HAP-1 (cell line): ENCODE results near the gene NDUFA11.
A peak's percentile ranks its signal among the peaks of the same experiment; 100 is the strongest.
"Not testable (repeated sequence)": the region's sequence is repeated elsewhere in the genome, so short reads cannot be mapped to it uniquely, and the experiment has no call there.

Source experiments
- DNase-seq, 2 experiments: peaks; one replicate each; pipeline ENCODE4 v3.0.0-alpha.2; 2016 to 2020; ENCODE audit warnings: low spot score in 2 of 2
- H3K27me3 ChIP-seq: fragments of 250-450 bp; sonication (Bioruptor Pico); 2 replicates; pipeline ENCODE4 v1.5.1; 2020; ENCODE audit warnings: low read depth, mild to moderate bottlenecking, moderate library complexity
- H3K36me3 ChIP-seq: fragments of 250-450 bp; sonication (Bioruptor Pico); replicated peaks from 2 replicates; pipeline ENCODE4 v1.5.1; 2020; ENCODE audit warnings: mild to moderate bottlenecking
- H3K4me1 ChIP-seq: fragments of 250-450 bp; sonication (Bioruptor Pico); 2 replicates; pipeline ENCODE4 v1.5.1; 2020; ENCODE audit warnings: mild to moderate bottlenecking
- H3K4me3 ChIP-seq: fragments of 250-450 bp; sonication (Bioruptor Pico); 2 replicates; pipeline ENCODE4 v1.5.1; 2020; ENCODE audit warnings: mild to moderate bottlenecking, moderate library complexity
- H3K9me3 ChIP-seq: fragments of 250-450 bp; sonication (Bioruptor Pico); 2 replicates; pipeline ENCODE4 v1.5.1; 2020; ENCODE audit warnings: mild to moderate bottlenecking, moderate library complexity
- in situ Hi-C: fragments of 300-500 bp; cut with MboI; formaldehyde crosslinking; loops from 3 replicates; pipeline ENCODE4 v1.14.3; 2020; ENCODE audit warnings: low sequenced_read_pairs, inconsistent platforms, mixed read lengths

NDUFA11 gene

DNA sequence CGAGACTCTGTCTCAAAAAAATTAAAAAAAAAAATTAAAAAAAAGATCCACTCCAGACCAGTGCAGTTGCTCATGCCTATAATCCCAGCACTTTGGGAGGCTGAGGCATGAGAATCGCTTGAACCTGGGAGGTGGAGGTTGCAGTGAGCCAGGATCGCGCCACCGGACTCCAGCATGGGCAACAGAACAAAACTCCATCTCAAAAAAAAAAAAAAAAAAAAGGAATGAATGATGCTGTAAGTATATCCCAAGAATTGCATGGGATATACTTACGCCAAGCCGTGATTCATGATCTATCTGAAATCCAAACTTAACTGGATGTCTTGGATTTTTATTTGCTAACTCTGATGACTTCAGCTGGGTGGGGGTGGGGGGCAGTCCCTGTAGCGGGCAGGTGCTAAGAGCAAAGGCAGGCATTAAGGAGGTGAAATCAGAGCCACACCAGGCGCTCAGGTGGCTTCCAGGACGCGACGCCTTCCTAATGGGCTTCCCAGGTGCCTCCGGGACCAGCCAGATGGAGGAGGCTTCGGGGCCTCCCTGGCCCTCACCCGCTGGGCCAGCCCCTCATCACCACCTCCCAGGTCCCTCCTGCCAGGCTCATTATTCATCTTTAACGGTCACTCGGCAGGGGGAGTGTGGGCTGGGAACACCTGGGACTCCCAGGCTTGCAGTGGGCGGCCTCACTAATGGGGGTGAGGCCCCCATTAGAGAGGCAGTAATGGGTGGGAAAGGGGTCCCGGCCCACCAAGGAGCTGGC, 21.9 kb downstream of the NDUFA11 start:
- H3K4me3 ChIP-seq: no peak overlapping the region
- in situ Hi-C loops: no loop called here
- H3K9me3 ChIP-seq: no peaks in the 10 kb centered on the region
- no peaks in the 10 kb centered on the region for H3K27me3 ChIP-seq
- H3K36me3 ChIP-seq: no peaks in the 10 kb centered on the region
- DNase-seq: no peak
- H3K4me1 ChIP-seq: peaks cover 9% of the 10 kb centered on the region

DNA sequence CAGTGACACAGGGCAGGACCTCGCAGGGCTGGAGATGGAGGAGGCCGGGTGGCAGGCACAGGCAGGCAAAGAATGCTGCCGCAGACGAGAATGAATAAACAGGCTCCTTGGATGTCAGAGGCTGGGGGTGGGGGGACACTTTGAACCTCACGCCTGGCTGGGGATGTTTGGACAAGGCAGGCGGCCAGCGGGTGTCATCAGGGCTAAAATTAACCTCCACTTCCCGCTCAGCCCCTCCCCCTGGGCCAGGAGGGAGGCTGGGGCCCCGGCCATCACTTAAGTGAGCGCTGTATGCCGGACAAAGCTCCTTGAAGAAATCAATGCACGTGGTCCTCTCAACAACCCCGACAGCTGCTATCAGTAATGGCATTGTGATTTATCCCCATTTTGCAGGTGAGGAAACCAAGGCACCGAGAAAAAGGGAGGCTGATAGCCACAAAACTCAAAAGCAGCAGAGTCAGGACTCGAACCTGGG, 22.9 kb downstream of the NDUFA11 start:
- no peaks in the 10 kb centered on the region for H3K9me3 ChIP-seq
- no peak overlapping the region for H3K4me3 ChIP-seq
- in situ Hi-C loops: no loop called here
- H3K36me3 ChIP-seq: no peaks in the 10 kb centered on the region
- H3K4me1 ChIP-seq: peaks cover 9% of the 10 kb centered on the region
- DNase-seq: no peak
- H3K27me3 ChIP-seq: no peaks in the 10 kb centered on the region

DNA sequence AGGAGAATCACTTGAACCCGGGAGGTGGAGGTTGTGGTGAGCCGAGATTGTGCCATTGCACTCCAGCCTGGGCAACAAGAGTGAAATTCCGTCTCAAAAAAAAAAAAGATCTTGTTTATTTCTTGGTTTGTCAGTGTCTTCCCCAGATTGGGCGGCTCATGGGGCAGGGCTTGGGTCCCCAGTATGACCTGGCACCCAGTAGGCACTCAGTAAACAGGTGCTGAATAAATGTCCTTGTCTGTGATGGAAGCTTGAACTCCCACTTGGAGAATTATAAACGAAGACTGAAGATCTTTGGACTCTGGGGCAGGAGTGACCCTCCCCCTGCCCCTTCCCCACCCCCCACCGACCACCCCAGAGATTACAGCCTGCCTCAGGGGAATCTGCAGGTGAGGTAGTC, 23.4 kb downstream of the NDUFA11 start:
- Histone ChIP-seq H3K4me1 (peaks cover 9% of the 10 kb centered on the region), H3K36me3 (no peaks in the 10 kb centered on the region), H3K9me3 (no peaks in the 10 kb centered on the region), H3K27me3 (no peaks in the 10 kb centered on the region), H3K4me3 (no peak overlapping the region)
- DNase-seq: no peak
- in situ Hi-C loops: no loop called here

DNA sequence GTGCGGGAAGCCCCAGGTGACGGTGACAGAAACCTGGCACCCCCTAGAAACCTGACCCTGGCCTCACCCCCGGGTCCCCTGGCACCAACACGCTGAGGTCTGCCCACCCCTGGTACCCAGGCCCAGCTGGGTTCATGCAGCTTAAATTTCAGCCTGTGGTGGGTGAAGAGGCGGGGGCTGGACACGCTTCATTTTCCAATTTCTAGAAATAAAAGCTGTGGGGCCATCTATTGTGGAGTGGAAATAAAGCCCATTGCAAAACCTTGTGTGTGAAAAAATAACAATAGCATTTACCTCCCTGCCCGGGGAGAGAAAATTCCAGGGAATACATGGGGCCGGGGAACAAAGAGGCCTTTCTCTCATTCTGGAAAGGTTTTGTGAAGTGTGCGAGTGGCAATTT, 25.7 kb downstream of the NDUFA11 start:
- no peak overlapping the region for H3K4me3 ChIP-seq
- no peaks in the 10 kb centered on the region for H3K36me3 ChIP-seq
- H3K4me1 ChIP-seq: peaks cover 9% of the 10 kb centered on the region
- in situ Hi-C loops: no loop called here
- no peaks in the 10 kb centered on the region for H3K27me3 ChIP-seq
- H3K9me3 ChIP-seq: no peaks in the 10 kb centered on the region
- DNase-seq: peak; percentile 67 to 77

DNA sequence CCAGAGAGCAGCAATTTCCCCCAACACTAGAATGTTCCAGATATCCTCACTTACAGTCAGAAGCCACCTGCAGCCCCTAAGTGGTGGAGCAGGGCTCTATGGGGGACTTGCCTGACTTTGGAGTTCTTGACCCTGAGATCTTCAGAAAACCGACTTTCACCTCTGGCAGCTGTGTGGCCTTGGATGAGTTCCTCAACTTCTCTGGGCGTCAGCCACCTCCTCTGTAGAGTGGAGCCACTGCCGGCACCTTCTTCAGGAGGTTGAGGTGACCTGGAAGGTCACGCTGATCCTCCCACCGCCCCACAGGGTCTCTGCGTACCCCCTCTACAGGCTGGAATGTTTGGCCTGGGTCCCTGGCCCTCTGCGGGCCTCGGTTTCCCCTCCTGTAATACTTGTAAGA, 26.2 kb downstream of the NDUFA11 start:
- in situ Hi-C loops: no loop called here
- Histone ChIP-seq H3K36me3 (no peaks in the 10 kb centered on the region), H3K9me3 (no peaks in the 10 kb centered on the region), H3K27me3 (no peaks in the 10 kb centered on the region), H3K4me3 (no peak overlapping the region), H3K4me1 (peaks cover 9% of the 10 kb centered on the region)
- DNase-seq: no peak

DNA sequence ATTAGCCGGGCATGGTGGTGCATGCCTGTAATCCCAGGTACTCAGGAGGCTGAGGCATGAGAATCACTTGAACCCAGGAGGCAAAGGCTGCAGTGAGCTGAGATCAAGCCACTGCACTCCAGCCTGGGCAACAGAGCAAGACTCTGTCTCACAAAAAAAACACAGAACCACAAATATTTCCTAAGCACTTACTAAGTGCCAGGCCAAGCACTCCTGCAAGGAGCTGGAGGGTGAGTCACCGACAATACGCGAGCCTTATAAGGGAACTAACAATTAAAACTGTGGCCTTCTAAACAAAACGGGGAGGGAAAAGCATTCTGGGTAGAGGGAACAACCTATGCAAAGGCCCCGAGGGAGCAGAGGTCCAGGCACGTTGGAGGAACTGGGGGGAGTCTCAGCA, 29.1 kb downstream of the NDUFA11 start:
- H3K4me3 ChIP-seq, H3K9me3 ChIP-seq, H3K27me3 ChIP-seq, in situ Hi-C loops, H3K36me3 ChIP-seq, H3K4me1 ChIP-seq, DNase-seq: not testable (repeated sequence)

DNA sequence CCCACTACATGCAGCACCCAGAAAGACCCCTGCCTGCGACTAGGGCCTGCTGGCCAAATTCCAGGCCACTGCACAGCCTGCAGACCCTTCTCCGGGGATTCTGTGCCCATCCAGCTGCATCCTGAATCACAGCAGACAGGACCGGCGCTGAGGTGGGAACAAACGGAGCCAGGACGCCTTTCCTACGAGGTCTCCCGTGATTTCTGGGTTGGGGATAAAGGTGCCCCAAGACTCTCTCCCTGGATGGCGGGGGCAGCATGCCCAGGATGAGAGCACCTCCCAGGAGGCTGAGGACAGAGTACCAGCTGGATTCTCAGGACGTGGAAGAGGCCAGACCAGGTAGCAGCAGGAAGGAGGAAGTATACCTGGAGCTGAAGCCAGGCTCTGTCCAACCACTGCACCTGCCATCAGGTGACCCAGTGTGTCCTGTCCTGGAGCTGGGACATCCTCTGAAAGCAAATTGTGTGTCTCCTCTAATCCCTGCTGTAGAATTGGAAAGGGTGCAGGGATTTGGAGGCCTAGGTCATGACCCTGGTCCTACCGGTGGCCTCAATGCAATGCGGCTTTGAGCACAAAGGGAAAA, 29.9 kb downstream of the NDUFA11 start:
- no peaks in the 10 kb centered on the region for H3K36me3 ChIP-seq
- no peaks in the 10 kb centered on the region for H3K27me3 ChIP-seq
- no peak for DNase-seq
- no peaks in the 10 kb centered on the region for H3K9me3 ChIP-seq
- in situ Hi-C loops: no loop called here
- H3K4me1 ChIP-seq: peaks cover 9% of the 10 kb centered on the region
- H3K4me3 ChIP-seq: no peak overlapping the region

DNA sequence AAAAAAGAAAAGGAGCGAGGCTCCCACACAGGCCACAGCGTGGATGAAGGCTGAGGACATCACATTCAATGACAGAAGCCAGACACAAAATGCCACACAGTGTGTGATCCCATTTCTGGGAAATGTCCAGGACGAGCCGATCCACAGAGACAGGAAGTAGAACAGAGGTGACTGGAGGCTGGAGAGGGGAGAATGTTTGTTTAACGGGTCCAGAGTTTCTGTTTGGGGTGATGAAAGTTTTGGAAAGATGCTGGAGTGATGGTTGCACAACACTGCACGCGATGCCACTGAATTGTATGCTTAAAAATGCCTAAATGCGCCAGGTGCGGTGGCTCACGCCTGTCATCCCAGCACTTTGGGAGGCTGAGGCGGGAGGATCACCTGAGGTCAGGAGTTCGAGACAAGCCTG, 32.6 kb downstream of the NDUFA11 start:
- no peaks in the 10 kb centered on the region for H3K4me1 ChIP-seq
- no peak for DNase-seq
- H3K4me3 ChIP-seq: no peak overlapping the region
- H3K27me3 ChIP-seq: no peaks in the 10 kb centered on the region
- H3K9me3 ChIP-seq: no peaks in the 10 kb centered on the region
- in situ Hi-C loops: no loop called here
- no peaks in the 10 kb centered on the region for H3K36me3 ChIP-seq

DNA sequence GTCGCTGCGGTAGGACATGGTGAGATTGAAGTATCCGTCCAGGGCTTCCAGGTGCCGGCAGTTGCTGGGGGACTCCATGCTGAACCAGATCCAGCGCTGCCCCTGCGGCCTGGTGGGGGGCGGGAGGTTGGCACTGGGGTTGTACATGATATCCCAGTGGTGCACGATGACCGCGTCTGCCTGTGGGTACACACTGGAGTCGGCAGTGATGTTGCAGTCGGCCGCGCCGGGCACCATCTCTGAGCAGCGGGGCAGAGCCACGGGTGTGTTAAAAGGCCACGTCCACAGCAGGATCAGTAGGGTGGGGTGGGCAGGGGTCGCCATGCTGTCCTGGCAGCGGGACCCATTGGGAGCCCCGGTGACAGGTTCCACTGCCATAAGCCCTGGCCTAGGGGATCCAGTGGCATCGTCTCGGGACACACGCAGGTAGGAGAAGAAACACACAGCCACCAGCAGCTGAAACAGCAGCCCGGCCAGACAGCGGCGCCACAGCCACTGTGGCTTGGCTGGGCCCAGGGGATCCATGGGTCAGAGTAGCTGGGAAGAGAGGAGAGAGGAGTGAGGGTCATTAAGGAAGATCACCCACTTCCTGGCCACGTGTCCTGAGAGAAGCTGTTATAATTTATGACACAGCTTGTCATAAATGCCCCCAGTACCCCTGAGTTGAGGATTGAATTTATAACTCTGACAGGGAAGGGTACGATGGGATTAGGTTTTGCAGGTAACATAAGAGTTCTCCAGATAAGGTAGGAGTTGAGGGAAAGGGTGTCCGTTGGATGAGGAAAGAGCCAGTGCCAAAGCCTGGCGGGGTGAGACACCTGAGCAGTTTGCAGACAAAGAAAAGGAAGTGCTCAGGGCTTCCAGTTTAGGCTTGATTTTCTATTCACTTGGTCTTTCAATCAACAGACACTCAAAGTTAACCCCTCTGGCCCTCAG, 36.1 kb downstream of the NDUFA11 start:
- Histone ChIP-seq H3K4me1 (no peaks in the 10 kb centered on the region), H3K9me3 (no peaks in the 10 kb centered on the region), H3K4me3 (no peak overlapping the region), H3K36me3 (no peaks in the 10 kb centered on the region), H3K27me3 (no peaks in the 10 kb centered on the region)
- no peak for DNase-seq
- in situ Hi-C loops: no loop called here

DNA sequence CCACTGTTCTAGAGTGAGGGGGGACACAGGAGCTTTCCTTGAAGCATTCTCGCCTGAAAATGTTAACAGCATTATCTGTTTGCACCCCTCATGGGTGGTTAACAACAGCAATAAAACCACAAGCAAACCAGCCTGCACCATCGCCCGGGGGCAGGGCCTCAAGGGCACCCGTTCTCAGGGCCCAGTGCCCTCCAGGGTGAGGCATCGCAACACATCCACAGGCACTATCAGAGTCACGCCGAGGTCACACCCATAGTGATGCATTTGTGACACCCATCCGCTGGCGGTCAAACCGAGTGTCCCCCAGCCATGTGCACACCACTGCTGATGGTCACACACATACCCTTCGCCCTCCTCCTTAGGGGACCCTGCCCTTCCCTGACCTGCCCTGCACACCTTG, 37.8 kb downstream of the NDUFA11 start:
- Histone ChIP-seq H3K4me1 (no peaks in the 10 kb centered on the region), H3K36me3 (no peaks in the 10 kb centered on the region), H3K9me3 (no peaks in the 10 kb centered on the region), H3K27me3 (no peaks in the 10 kb centered on the region), H3K4me3 (no peak overlapping the region)
- in situ Hi-C loops: no loop called here
- DNase-seq: no peak

DNA sequence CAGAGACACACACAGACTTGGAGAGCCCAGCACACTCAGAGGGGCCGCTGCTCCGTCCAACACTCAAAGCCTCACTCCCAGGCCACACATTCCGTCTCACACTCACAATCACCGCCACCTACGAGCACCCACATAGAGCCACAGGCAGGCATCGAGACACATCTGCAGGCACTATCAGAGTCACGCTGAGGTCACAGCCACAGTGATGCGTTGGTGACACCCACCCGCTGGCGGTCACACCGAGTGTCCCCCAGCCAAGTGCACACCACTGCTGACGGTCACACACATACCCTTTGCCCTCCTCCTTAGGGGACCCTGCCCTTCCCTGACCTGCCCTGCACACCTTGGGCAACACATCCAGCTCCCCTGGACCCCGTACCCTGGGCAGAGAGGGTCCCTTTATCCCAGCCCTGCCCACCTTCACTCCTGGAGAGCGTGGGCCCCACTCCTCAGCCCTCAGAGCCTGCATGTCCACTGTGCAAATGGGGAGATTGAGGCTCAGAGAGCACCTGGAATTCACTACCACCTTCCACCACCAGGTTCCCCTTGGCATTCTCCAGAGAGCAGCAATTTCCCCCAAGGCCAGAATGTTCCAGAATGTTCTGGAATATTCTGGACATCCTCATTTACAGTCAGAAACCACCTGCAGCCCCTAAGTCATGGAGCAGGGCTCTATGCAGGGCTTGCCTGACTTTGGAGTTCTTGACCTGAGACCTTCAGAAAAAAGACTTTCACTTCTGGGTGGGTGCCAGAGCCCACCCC, 38.7 kb downstream of the NDUFA11 start:
- Histone ChIP-seq H3K9me3 (no peaks in the 10 kb centered on the region), H3K4me3 (no peak overlapping the region), H3K27me3 (no peaks in the 10 kb centered on the region), H3K4me1 (no peaks in the 10 kb centered on the region), H3K36me3 (no peaks in the 10 kb centered on the region)
- in situ Hi-C loops: no loop called here
- no peak for DNase-seq

DNA sequence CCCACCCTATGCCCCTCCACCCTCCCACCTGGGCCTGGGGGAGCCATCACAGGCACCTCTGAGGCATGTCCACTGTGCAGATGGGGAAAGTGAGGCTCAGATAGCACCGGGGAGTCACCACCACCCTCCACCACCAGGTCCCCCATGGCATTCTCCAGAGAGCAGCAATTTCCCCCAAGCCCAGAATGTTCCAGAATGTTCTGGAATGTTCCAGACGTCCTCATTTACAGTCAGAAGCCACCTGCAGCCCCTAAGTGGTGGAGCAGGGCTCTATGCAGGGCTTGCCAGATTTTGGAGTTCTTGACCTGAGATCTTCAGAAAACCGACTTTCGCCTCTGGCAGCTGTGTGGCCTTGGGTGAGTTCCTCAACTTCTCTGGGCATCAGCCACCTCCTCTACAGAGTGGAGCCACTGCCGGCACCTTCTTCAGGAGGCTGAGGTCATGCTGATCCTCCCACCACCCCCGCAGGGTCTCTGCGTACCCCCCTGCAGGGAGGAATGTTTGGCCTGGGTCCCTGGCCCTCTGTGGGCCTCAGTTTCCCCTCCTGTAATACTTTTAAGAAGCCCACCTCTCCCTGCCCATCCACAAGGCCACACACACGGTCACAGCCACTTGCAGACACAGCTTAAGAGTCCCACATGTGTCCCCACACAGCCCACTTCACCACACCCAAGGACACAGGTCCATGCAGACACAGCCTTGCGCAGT, 39.4 kb downstream of the NDUFA11 start:
- H3K4me1 ChIP-seq: no peaks in the 10 kb centered on the region
- H3K27me3 ChIP-seq: no peaks in the 10 kb centered on the region
- no peak overlapping the region for H3K4me3 ChIP-seq
- DNase-seq: no peak
- H3K9me3 ChIP-seq: no peaks in the 10 kb centered on the region
- in situ Hi-C loops: no loop called here
- no peaks in the 10 kb centered on the region for H3K36me3 ChIP-seq
